Activated CD8-positive, alpha-beta memory T cell treated with anti-CD3 and anti-CD28 coated beads for 4 hours (primary cell): ENCODE measurements around the gene IQSEC1.

Experiments
- DNase-seq, 2 donors: peaks; one replicate each; pipeline ENCODE4 v3.0.0-alpha.2; 2020; ENCODE audit warnings: low read depth in 2 of 2

Gene IQSEC1

GRCh38 chr3:13085846-13086179 lies 12.6 kb upstream of the IQSEC1 start:
- no peak for DNase-seq

- no peak for DNase-seq
These were observed 12.0 kb upstream of the IQSEC1 start for GRCh38 chr3:13085081-13085845.

- DNase-seq: no peak
These were observed 10.7 kb upstream of the IQSEC1 start for GRCh38 chr3:13083898-13084297.

- no peak for DNase-seq
These were observed 10.0 kb upstream of the IQSEC1 start for GRCh38 chr3:13083254-13083653.

- DNase-seq: no peak
These were observed 9.4 kb upstream of the IQSEC1 start for GRCh38 chr3:13082677-13083076.

GRCh38 chr3:13081603-13082360 lies 8.6 kb upstream of the IQSEC1 start:
- no peak for DNase-seq

GRCh38 chr3:13080591-13080990 lies 7.4 kb upstream of the IQSEC1 start:
- DNase-seq: no peak

GRCh38 chr3:13080026-13080425 lies 6.8 kb upstream of the IQSEC1 start:
- no peak for DNase-seq

GRCh38 chr3:13079510-13079909 lies 6.3 kb upstream of the IQSEC1 start:
- no peak for DNase-seq

- no peak for DNase-seq
These were observed 5.8 kb upstream of the IQSEC1 start for GRCh38 chr3:13079051-13079450.

- no peak for DNase-seq
These were observed 5.1 kb upstream of the IQSEC1 start for GRCh38 chr3:13078163-13078905.

- DNase-seq: no peak
These were observed 4.4 kb upstream of the IQSEC1 start for GRCh38 chr3:13077431-13078162.

- DNase-seq: no peak
These were observed 2.9 kb upstream of the IQSEC1 start for GRCh38 chr3:13075986-13076654.

GRCh38 chr3:13075318-13075717 lies 2.1 kb upstream of the IQSEC1 start:
- no peak for DNase-seq

GRCh38 chr3:13074006-13074375 lies 762 bp upstream of the IQSEC1 start:
- no peak for DNase-seq

- DNase-seq: no peak
These were observed 466 bp downstream of the IQSEC1 start for GRCh38 chr3:13072600-13073325.

GRCh38 chr3:13072239-13072599 lies 1.0 kb downstream of the IQSEC1 start:
- no peak for DNase-seq

- DNase-seq: no peak
These were observed 1.5 kb downstream of the IQSEC1 start for GRCh38 chr3:13071695-13072094.

- DNase-seq: no peak
These were observed 2.7 kb downstream of the IQSEC1 start for GRCh38 chr3:13070391-13071070.

- peak in 1 of 2 donors; percentile 22 for DNase-seq
These were observed 3.7 kb downstream of the IQSEC1 start for GRCh38 chr3:13069495-13069894.
